ENCODE data around the gene SINHCAF.
"Not testable (repeated sequence)": the region's sequence is repeated elsewhere in the genome, so short reads cannot be mapped to it uniquely, and the experiment has no call there.

Gene SINHCAF

GRCh38 chr12:31325877-31326631 is at the start of gene SINHCAF:
Gene SINHCAF (minus strand): TSS chr12:31326150. CDS start chr12:31298204, 27,946 bp downstream.
- peak; percentile 94 for DNase-seq (ENCODE audit: low spot score)

- not testable (repeated sequence) for DNase-seq (ENCODE audit: low spot score)
Observed at GRCh38 chr12:31375422-31375821, 49.5 kb upstream of the SINHCAF start.

- no peak for DNase-seq (ENCODE audit: low spot score)
Observed at GRCh38 chr12:31371256-31371620, 45.3 kb upstream of the SINHCAF start.

GRCh38 chr12:31370531-31371255 is 44.7 kb upstream of the SINHCAF start:
- no peak for DNase-seq (ENCODE audit: low spot score)

GRCh38 chr12:31369712-31370521 is 44.0 kb upstream of the SINHCAF start:
- DNase-seq (ENCODE audit: low spot score): no peak

GRCh38 chr12:31368666-31369361 is 42.9 kb upstream of the SINHCAF start:
- no peak for DNase-seq (ENCODE audit: low spot score)

GRCh38 chr12:31366104-31366621 is 40.2 kb upstream of the SINHCAF start:
- DNase-seq (ENCODE audit: low spot score): no peak

- no peak for DNase-seq (ENCODE audit: low spot score)
Observed at GRCh38 chr12:31363831-31364230, 37.9 kb upstream of the SINHCAF start.

- DNase-seq (ENCODE audit: low spot score): no peak
Observed at GRCh38 chr12:31363416-31363809, 37.5 kb upstream of the SINHCAF start.

GRCh38 chr12:31362759-31363415 is 36.9 kb upstream of the SINHCAF start:
- peak; percentile 15 for DNase-seq (ENCODE audit: low spot score)

GRCh38 chr12:31362115-31362758 is 36.3 kb upstream of the SINHCAF start:
- DNase-seq (ENCODE audit: low spot score): no peak

GRCh38 chr12:31361730-31362114 is 35.8 kb upstream of the SINHCAF start:
- DNase-seq (ENCODE audit: low spot score): no peak

GRCh38 chr12:31355747-31356107 is 29.8 kb upstream of the SINHCAF start:
- no peak for DNase-seq (ENCODE audit: low spot score)

- DNase-seq (ENCODE audit: low spot score): no peak
Observed at GRCh38 chr12:31353750-31354708, 28.1 kb upstream of the SINHCAF start.

GRCh38 chr12:31346267-31346666 is 20.3 kb upstream of the SINHCAF start:
- no peak for DNase-seq (ENCODE audit: low spot score)

GRCh38 chr12:31343139-31343538 is 17.2 kb upstream of the SINHCAF start:
- no peak for DNase-seq (ENCODE audit: low spot score)

GRCh38 chr12:31342286-31342685 is 16.3 kb upstream of the SINHCAF start:
- DNase-seq (ENCODE audit: low spot score): no peak

GRCh38 chr12:31339831-31340622 is 14.1 kb upstream of the SINHCAF start:
- DNase-seq (ENCODE audit: low spot score): no peak

- DNase-seq (ENCODE audit: low spot score): no peak
Observed at GRCh38 chr12:31337952-31338351, 12.0 kb upstream of the SINHCAF start.

All from germinal center (tissue), 1 donor.